Measurements from ENCODE around the gene PLCG1.

The PLCG1 gene

DNA sequence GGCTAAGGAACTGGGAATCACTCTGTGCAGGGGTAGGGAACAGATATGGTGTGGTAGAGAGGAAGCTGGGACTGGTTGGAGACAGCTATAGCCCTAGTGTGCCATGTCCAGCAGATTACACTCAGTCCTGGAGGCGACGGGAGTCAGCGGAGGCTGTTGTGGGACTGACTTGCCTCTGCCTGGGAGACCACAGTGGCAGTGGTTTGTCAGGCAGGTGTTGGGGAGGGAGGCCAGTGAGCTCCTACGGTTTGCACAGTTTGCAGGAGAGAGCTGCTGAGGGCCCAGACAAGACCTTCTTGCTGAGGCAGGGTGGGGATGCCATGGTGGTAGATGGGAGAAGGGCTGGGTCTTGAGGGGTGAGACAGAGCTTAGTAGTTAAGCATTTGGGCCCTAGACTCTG lies 4.9 kb downstream of the PLCG1 start:
- DNase-seq (ENCODE audit: low spot score), result no peak

DNA sequence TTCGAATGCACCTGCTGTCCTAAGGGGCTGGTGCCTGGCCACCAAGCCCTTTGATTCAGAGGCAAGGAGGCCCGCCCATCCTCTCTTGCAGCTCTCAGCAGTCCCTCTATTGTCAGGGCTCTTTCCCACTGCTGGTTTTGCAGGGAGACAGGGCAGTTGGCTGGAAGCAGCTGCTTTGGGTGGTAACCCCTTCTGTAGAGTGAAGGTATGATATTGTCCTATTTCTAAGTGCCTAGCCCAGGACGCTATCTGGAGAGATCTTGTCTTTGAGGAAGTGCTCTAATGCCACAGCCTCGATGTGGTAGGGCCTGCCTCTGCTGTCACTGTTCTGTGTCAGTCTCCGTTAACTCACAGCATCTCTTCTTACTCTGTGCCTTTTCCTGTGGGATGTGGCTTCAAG lies 5.6 kb downstream of the PLCG1 start:
- no peak for DNase-seq (ENCODE audit: low spot score)

DNA sequence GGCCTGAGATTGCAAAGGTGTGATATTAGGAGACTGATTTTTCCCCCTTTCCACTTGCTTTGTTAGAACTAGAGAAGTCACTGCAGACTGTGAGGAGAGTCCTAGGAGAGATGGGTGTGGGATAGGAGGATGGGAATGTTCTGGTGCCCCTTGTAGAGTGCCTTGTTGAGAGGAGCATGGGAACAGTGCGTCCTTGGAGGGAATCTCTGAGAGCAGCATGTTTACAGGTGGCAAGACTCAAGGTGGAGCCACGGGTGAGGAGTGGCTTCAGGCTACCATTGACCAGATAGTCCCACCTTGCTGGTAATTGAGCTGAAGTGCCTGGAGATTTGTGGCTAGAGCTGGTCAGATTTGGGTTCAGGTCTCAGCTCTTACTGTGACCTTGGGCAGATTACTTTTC lies 6.0 kb downstream of the PLCG1 start:
- DNase-seq (ENCODE audit: low spot score), result no peak

DNA sequence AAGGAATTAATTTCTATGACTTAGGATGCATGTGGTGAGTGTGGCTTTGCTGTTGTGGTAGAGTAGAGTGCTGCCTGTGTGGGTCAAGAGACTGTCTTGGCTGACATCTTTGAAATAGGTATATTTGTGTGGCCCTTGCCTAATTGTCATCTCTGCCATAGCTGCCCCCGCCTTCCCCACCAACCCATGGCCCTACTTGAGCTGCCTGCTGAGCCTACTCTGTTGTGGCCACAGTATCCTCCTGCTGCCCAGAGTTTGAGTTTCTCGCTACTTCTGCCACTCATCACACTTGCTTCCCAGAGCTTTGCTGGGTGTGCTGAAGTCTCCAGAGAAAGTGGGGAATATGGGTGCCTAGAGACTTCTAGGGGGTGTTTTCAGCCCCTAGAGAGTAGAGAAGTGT lies 8.0 kb downstream of the PLCG1 start:
- no peak for DNase-seq (ENCODE audit: low spot score)

DNA sequence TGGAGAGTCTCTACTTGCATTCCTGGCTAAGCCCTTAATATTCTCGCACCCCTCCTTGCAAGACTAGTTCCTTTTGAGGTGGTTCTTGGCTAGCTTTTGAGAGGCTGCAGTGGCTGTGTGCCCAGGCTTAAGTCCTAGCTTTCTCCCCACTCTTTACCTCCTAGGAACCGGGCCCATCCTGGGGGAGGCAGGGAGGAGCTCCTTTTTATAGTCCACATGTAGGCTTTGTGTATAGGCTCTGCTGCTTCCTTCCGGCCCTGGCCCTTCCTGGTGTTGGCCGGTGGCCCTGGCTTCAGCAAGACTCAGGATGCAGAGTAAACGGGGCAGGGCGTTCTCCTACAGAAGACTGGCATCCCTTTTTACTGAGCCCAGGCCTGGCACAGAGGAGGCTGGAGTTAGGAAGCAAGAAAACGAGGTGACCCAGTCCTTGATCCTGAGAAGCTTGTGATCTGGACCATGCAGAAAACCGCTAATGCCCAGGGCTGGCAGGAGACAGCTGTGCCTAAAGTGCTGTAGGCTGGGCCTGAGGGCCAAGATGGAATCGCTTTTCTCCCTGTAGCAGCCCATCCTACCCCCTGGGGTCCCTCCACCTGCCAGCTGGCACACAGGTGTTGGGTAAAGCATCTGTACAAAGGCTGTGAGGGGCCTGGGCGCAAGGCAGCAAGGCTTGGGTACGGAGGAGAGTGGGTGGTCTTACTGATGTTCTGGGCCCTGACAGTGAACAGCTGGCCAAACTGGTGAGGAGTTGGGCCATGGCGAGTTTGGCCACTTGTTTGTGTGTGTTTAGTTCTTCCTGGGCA lies 8.7 kb downstream of the PLCG1 start:
- no peak for DNase-seq (ENCODE audit: low spot score)

DNA sequence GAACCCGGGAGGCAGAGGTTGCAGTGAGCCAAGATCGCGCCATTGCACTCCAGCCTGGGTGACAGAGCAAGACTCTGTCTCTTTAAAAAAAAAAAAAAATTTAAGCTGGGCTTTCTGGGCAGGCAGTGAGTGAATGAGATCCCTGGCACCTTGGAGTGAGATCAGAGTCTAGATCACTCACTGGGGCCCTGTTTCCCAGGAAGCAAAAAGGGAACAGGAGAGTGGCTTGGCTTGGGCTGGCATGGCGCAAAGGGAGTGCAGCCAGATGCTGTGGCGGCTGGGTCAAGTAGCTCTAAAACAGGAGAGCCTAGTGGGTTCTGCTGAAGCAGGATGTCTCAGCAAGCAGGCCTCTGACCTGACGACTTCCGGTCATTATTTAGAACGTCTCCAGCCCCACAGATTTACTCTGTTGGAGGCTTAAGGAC lies 10.4 kb downstream of the PLCG1 start:
- DNase-seq (ENCODE audit: low spot score), result no peak

DNA sequence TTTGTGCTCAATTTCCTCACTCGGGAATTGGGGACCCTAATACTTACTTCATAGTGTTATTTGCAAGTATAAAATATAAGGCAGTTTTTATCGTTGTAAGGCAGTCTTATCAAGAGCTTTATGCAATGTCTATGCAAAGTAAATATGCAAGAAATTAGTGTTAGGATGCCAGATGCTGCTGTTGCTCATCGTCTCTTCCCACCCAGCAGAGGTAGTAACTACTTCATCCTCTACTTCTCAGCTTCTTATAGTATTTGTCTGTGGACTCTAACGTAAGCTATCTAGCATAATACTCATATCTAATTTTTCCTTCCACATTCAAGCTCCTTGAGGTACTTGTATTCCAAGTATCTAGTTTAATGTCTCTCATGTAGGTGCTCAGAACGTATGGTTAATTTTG lies 11.6 kb downstream of the PLCG1 start:
- no peak for DNase-seq (ENCODE audit: low spot score)

DNA sequence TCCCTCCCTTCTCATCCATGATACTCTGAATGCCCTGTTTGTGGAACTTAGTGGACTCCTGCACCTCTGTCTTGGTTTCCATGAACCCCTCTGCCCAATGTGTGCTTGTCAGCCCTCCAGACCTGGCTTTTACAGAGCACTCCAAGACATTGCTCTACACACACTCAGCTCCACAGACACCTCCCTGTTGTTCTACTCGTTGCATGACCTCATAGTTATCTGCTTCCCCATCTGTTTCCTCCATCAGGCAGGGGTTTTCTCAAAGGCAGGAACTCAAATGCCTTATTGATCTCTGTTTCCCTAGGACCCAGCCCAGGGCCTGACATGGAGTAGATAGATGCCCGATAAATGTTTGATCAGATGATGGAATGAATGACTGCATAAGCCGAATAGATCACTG lies 13.3 kb downstream of the PLCG1 start:
- DNase-seq (ENCODE audit: low spot score), result no peak

DNA sequence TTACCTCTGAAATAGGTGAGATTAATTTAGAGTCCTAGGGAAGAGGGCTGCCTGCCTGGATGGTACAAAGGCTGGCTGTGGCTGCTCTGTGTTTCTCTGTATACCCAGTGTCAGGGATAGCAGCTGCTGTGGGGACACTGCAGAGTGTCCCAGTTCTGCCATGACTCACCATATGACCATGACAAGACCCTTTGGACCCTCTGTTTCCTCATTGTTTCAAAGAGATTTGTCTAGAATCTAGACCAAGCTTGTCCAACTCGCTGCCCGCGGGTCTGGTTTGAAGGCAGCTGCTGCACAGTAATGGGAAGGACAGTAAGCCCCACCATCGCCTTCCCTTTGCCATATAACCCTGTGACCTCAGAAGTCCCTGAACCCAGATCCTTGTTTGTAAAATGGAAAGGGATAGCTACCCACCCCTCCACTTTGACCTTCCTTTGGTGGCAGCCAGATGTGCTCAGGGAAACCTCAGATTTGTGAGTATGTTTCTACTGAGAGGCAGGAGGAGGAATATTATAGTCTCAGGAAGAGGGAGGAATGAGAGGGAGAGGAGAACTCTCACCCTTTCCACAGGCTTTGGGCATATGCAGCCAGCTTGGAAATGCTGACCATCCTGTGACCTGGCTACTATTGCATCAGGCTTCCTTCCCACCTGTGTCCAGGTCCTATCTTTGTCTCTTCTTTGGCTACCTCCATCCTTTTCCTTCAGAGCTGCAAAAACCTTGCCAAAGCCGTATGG lies 14.0 kb downstream of the PLCG1 start:
- no peak for DNase-seq (ENCODE audit: low spot score)

DNA sequence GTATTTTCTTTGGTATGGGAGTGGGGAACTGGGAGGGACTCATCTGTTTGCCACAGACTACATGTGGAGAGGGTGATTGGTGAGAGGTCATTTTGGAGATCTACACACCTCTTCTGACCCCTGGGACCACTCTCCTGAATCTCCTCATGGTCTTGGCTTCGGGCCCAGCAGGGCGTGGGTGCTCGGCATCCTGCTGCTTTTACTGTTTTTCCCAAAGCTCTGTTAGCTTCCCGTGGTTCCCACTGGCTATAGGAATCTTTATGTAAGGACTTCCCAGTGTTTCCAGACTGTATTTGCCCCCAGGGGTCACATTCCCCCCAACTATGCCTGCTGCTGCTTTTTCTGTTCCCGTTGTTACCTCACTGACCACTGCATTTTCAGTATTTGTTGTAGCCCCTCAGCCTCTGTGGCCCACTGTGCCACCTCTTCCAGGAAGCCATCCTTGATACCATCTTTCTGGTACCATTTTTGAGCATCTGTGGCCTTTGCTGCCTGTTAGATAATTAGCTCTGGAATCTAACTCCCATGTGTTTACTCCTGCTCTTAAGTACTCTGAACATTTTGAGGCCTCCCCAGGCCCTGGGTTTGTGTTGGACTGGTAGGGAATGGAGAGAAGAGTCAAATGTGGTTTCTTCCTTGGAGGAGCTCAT lies 14.9 kb downstream of the PLCG1 start:
- no peak for DNase-seq (ENCODE audit: low spot score)

DNA sequence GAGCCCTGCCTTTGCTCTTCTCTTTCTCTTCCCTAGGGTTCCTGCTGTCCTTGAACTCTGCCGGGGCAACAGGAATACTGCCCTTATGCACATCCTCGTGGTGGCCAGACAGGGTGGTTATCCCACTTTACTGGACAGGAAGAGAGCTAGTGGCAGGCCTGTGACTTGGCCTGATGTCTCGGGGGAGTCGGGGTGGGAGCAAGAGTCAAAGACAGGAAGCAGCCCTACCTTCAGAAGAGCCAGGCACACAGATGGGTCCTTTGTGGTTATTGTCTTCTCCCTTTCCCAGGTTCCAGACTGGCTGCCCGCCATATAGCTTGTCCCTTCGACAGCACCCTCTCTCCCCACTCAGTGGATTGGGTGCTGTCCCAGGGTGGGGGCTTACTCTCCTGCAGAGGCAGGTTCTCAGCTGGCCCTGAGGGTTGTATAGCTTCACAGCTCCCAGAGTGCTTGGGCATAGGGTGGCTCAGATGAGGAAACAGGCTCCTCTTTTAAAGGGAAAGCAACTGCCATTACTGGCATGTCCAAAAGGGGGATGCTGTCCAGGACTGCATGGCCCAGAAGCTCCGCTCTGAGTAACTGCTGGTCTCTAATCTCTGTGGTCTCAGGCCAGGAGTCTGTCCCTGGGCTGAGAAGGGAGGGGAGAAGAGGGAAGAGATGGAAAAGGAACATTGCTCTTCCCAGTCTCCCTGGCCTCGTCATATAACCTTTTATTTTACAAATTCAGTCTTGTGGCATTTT lies 17.3 kb downstream of the PLCG1 start:
- no peak for DNase-seq (ENCODE audit: low spot score)

DNA sequence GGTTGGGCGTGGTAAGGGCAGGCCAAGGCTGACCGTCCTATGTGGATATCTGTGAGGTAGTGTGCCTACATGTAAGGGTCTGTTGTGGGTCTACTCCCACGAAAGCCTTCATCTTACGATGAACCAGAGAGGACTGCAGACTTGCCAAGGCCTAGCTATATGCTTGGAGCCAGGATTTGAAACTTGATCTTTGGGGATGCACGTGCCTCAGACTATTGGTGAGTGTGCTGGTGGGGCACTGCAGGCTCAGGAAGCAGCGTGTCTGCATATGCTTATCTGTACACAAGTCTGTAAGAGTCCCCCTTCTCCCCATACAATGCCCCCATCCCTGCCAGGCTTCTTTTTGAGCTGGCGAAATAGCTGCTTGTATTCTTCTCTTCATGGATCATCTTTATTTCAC lies 17.9 kb downstream of the PLCG1 start:
- DNase-seq (ENCODE audit: low spot score), result no peak

DNA sequence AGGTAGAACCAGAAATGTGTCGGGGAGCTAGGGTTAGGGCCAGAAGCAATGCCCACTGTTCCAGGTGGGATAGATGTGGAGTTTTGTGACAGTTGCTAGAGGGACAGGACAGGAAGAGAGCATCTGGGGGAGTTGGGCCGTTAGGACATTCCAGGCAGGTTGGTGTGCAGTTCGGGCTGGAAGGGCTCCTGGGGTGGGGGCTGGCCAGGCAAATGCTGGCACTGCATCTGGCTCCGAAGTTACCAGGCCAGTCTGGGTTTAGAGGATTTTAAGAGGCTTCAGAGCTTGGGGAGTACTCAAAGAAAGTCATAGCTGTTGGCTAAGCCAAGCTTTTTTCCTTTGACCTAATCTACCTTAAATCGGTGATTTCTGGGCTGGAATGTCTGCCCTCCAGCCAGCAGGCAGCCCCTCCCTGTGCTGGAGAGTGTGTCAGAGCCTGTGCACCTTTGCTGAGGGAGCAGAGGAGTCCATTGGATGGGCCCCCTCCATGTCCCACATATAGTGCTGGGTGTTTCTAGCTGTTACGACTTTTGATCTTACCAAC lies 20.8 kb downstream of the PLCG1 start:
- no peak for DNase-seq (ENCODE audit: low spot score)

DNA sequence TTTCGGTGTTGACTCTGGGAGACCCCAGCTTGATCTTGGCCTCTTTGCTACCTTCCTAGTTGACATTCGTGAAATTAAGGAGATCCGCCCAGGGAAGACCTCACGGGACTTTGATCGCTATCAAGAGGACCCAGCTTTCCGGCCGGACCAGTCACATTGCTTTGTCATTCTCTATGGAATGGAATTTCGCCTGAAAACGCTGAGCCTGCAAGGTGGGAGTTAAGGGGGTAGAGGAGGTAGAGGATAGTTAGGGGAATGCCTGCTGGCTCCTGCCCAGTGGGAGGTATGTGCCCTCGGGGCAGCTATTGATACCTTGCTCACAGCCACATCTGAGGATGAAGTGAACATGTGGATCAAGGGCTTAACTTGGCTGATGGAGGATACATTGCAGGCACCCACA lies 22.2 kb downstream of the PLCG1 start:
- DNase-seq (ENCODE audit: low spot score), result no peak

DNA sequence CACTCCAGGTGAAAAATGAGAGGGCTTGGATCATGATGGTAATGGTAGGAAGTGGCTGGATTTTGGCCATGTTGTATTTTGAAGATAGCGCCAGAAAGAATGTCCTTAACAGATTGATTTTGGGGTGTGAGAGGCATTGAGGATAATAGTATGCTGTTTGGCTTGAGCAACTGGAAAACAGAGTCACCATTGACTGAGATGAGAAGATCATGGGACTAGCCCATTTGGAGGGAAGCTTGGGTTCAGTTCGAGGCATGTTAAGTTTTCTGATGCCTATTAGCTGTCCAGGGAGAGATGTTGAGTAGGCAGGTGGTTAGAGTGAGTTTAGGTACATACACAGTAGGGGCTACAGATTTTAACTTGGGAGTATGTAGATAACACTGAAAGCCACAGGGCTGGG lies 23.3 kb downstream of the PLCG1 start:
- no peak for DNase-seq (ENCODE audit: low spot score)

DNA sequence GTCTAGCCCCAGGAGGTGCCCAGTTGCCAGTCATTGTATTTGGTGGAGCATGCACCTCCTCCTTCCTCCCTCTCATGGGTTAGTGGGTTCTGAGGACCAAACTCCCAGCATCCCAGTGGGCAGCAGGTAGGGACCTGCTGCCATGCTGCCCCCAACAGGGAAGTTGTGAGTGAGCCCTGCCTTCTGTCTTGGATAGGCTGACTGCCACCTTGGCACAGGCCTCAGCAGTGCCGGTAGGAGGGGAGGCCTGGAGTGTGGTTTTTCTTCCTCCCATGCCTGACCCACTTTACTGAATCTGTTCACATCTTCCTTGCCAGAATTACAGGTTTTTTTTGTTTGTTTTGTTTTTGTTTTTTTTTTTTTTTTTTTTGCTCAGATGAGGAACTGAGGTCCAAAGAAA lies 24.5 kb downstream of the PLCG1 start:
- no peak for DNase-seq (ENCODE audit: low spot score)

DNA sequence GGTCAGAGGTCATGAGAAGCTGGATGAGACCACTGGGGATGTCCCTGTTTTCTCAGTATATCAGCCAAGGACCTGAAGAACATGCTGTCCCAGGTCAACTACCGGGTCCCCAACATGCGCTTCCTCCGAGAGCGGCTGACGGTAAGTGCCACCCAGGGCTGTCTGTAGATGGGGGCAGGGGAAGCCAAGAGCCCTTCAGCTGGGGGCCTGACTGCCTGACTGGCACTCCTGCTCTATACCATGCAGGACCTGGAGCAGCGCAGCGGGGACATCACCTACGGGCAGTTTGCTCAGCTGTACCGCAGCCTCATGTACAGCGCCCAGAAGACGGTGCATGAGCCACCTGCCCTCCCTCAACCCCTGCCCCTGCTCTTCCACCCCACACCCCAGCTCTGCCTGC lies 25.1 kb downstream of the PLCG1 start:
- DNase-seq (ENCODE audit: low spot score), result no peak

DNA sequence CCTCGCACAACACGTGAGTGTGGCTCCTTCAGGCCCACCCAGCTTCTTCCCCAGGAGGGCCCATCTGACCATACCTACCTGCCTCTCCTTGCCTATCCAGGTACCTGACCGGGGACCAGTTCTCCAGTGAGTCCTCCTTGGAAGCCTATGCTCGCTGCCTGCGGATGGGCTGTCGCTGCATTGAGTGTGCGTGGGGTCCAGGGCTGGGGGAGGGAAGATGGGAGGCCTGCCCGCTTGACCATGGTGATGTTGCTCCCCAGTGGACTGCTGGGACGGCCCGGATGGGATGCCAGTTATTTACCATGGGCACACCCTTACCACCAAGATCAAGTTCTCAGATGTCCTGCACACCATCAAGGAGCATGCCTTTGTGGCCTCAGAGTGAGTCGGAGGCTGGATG lies 26.5 kb downstream of the PLCG1 start:
- no peak for DNase-seq (ENCODE audit: low spot score)

DNA sequence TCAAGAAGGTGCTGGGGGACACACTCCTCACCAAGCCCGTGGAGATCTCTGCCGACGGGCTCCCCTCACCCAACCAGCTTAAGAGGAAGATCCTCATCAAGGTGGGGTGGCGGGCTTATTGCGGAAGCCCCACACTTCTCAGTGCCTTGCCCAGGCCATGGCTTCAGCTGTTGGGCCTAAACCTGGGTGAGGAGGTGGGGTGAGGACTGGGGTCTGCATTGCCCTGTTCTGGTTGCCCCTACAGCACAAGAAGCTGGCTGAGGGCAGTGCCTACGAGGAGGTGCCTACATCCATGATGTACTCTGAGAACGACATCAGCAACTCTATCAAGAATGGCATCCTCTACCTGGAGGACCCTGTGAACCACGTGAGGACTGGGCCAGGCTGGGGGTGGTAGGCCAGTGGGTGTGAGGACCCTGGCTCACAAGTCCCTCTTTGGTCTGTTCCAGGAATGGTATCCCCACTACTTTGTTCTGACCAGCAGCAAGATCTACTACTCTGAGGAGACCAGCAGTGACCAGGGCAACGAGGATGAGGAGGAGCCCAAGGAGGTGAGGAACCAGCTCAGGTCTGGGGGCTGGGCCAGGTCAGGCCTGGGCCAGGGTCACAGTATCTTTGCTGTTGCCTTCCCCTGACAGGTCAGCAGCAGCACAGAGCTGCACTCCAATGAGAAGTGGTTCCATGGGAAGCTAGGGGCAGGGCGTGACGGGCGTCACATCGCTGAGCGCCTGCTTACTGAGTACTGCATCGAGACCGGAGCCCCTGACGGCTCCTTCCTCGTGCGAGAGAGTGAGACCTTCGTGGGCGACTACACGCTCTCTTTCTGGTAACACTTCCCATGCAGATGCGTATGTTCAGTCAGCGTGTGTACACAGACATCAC lies 27.9 kb downstream of the PLCG1 start:
- no peak for DNase-seq (ENCODE audit: low spot score)

DNA sequence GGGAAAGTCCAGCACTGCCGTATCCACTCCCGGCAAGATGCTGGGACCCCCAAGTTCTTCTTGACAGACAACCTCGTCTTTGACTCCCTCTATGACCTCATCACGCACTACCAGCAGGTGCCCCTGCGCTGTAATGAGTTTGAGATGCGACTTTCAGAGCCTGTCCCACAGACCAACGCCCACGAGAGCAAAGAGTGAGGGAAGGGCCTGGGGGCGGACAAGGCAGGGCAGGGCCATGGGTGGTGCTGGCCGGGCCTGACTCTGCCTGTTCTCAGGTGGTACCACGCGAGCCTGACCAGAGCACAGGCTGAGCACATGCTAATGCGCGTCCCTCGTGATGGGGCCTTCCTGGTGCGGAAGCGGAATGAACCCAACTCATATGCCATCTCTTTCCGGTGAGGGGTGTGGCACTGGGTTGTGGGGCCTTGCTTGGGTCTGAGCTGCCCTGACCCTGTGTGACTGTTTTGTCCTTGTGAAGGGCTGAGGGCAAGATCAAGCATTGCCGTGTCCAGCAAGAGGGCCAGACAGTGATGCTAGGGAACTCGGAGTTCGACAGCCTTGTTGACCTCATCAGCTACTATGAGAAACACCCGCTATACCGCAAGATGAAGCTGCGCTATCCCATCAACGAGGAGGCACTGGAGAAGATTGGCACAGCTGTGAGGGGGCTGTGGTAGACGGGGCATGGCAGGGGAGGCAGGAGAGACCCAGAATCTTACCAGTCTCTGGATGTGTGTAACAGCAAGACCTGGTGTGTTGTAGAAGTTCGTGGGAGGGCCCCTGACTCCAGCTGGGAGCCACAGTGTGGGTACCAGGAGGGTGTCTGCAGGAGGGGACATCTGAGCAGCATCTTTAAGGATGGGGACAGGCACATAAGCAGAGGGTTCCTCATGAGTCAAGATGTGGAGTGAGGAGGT lies 29.1 kb downstream of the PLCG1 start:
- no peak for DNase-seq (ENCODE audit: low spot score)

Data from RKO (cell line).